GM13977 (cell line): ENCODE measurements around the gene ADGRB2.

Source experiments
- DNase-seq: peaks from one replicate; pipeline ENCODE4 v3.0.0; 2012; ENCODE audit warnings: low spot score
- in situ Hi-C: fragments of 300-500 bp; cut with MboI; formaldehyde crosslinking; loops from one replicate; pipeline ENCODE4 v1.12.0; 2022; ENCODE audit warnings: low sequenced_read_pairs, low pct_unique_long_range_greater_than_20kb, mixed read lengths, inconsistent platforms; ENCODE audit not compliant: unreplicated experiment
- TF ChIP-seq, protein P1 (sequence below): IDR thresholded peaks from 2 replicates; pipeline ENCODE4 v1.5.1; 2012; ENCODE audit warnings: mild to moderate bottlenecking, control low read depth; ENCODE audit not compliant: insufficient read depth; ENCODE audit errors: extremely low read depth, missing control alignments

ADGRB2 gene

DNA sequence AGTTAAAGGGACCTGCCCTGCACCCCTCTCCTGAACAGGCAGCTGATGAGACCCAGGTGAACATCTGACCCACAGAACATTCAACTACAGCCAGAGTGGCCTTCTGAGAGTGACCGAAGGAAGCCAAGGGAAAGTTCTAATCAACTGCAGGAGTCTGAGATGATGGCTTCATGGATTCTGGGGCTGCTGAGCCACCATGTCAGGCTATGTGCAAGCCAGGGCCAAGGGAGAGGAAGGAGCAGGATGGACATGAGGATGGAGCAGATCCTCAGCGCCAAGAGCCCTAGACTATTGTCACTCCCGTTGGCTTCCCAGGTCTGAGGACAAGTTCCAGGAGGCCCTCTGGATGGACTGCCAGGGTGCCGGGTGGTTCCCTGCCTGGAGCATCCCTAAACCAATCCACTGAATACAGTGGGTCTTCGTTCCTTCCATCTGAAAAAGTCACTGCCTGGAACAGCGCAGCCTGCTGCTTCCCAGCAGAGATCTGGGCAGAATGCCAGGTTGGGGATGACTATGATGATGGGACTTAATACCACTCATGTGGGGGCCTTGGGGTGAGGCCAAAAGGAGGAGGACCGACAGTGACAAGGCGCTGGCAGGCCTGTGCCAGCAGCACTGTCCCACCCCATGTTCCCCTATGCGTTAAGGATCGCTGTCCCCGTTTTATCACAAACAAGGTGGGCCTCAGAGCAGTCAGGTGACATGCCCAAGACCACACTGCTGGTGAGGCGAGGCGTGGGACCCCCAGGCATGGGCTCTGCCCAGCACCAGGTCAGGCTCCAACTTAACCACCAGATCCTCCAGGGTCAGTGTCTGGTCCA, 31.9 kb upstream of the ADGRB2 start:
- in situ Hi-C loops, result no loop called here
- no peak for DNase-seq
- TF ChIP-seq, protein P1, sequence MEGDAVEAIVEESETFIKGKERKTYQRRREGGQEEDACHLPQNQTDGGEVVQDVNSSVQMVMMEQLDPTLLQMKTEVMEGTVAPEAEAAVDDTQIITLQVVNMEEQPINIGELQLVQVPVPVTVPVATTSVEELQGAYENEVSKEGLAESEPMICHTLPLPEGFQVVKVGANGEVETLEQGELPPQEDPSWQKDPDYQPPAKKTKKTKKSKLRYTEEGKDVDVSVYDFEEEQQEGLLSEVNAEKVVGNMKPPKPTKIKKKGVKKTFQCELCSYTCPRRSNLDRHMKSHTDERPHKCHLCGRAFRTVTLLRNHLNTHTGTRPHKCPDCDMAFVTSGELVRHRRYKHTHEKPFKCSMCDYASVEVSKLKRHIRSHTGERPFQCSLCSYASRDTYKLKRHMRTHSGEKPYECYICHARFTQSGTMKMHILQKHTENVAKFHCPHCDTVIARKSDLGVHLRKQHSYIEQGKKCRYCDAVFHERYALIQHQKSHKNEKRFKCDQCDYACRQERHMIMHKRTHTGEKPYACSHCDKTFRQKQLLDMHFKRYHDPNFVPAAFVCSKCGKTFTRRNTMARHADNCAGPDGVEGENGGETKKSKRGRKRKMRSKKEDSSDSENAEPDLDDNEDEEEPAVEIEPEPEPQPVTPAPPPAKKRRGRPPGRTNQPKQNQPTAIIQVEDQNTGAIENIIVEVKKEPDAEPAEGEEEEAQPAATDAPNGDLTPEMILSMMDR, result no peak

DNA sequence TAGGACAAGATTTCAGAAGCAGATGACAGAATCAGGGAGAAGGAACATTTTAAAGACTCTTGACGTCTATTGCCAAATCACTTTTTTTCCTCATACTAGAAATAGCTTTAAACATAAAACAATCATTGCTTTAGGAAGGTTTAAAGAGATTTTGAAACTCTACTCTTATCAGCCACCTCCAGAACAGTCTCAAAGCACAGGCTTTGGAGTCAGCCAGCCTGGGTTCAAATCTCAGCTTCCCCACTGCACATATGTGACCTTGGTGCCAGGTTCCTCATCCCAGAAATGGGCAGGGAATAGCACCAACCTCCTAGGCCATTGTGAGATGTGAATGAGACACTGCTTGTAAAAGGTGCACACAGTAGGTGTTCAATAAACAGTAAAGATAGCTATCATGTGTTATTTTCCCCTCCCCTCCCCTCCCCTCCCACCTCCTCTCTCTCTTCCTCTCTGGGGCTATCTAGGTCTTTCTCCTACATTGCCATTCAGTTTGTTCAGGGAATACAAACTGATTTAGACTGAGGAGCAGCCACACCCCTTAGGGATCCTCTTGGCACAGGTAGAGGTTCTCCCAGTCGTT, 31.0 kb upstream of the ADGRB2 start:
- in situ Hi-C loops, result no loop called here
- TF ChIP-seq, protein P1, result no peak
- no peak for DNase-seq

DNA sequence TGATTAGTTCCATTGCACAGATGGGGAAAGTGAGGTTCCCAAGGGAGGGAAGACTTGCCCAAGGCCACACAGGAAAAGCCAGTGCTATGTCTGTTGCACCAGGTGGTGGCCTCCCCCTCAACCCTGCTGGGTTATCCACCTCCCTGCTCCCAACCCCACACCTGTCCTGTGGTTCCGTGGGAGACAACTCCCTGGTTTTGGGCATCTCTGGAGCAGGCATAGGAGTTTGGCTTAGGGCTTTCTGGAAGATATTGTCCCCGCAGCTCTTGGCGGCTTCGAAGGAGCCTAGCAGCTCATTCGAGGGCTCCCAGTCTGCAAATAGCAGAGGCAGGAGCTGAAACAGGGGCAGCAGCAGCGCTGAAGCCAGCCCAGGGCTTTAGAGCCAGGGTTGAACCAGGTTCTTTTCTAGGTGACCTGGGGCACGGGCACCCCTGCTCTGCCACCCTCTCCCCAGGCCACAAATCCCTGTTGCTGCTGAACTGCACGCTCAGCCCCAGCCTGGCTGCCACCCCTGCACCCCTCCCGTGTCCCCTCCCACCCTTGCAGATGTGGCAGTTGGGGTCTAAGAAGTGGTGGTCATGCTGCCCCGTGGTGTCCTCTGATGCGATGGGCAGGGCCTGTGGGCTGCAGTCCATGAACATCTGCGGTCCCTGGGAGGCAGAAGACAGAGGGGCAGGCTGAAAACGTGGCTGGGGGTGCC, 29.6 kb upstream of the ADGRB2 start:
- TF ChIP-seq, protein P1, result no peak
- DNase-seq, result no peak
- in situ Hi-C loops, result no loop called here

DNA sequence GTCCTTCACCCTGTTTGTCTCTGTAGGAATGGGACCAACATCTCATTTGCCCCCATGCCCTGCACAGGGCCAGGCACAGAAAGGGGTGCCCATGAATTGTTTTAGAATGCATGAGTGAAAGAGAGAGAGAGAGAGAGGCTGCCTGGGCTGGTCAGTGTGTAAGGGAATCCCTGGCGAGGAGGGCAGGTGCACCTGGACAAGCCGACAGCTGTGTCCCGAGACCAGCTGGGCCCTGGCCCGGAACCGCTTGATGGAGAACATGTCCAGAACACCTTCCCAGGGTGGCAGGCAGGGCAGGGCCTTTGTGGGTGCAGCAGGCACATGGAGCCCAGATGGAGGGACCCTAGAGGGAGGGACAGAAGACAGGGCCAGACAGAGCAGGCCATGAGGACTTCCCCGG, 28.9 kb upstream of the ADGRB2 start:
- no peak for DNase-seq
- TF ChIP-seq, protein P1, result no peak
- in situ Hi-C loops, result no loop called here

DNA sequence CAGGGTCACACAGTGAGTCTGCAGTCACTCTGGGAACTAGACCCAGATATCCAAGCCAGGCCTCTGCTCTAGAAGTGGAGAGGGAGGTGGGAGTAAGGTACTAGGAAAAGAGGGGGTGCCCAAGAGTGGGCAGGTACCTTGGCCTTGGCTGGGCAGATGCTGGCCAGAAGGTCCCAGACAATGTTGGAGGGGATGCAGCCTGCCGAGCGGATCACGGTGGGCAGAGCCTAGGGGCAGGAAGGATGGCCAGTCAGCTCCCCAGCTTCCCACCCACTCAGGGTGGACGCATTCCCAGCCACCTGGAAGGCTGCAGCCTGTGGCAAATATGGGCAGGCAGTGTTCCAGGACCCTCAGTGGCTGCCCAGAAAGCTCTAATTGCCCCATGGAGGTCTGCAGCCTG, 28.4 kb upstream of the ADGRB2 start:
- in situ Hi-C loops, result no loop called here
- DNase-seq, result no peak
- TF ChIP-seq, protein P1, result no peak

DNA sequence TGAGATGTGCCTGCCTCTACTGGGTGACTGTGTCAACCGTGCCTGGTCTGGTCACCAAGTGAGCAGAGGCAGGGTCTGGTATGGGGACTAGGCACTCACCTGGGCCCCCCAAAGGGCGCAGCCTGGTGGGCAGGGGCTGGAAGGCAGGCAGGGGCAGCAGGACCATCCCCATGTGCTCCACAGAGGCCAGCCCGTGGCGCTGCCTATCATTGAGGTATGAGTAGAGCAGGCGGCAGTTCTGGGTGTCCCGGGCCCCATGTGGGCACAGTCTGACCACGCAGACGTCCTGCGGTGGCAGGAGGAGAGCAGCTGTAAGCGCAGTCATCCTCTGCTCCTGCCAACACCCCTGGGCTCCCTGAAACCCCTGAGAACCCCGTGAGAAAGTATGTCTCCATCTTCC, 28.0 kb upstream of the ADGRB2 start:
- TF ChIP-seq, protein P1, result no peak
- in situ Hi-C loops, result no loop called here

More for the DNA sequence above, 28.0 kb upstream of the ADGRB2 start:
- DNase-seq, result no peak
